ENCODE measurements around the gene SLC22A31.
"Not testable (repeated sequence)": the region's sequence is repeated elsewhere in the genome, so short reads cannot be mapped to it uniquely, and the experiment has no call there.

The SLC22A31 gene

DNA sequence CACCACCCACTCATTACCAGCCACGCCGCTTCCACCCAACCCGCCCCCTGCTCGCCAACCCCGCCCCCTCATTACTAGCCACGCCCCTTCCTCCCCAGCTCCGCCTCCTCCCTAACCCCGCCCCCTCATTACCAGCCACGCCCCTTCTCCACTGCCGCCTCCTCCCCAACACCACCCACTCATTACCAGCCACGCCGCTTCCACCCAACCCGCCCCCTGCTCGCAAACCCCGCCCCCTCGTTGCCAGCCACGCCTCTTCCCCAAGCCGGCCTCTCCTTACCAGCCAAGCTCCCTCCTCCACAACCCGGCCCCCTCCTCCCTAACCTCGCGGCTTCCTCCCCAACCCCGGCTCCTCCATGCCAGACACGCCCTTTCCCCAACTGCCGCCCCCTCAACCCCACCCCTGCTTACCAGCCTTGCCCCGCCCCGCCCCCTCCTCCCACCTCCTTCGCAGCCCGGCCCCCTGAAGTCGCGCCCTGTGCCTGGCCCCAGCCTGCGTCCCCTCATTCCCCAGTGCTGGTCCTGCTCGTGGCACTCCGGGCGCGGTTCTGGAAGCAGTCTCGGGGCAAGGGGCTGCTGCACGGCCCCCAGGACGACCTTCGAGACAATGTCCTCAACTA, 7.3 kb downstream of the SLC22A31 start:
- DNase-seq, result peak; percentile 87

DNA sequence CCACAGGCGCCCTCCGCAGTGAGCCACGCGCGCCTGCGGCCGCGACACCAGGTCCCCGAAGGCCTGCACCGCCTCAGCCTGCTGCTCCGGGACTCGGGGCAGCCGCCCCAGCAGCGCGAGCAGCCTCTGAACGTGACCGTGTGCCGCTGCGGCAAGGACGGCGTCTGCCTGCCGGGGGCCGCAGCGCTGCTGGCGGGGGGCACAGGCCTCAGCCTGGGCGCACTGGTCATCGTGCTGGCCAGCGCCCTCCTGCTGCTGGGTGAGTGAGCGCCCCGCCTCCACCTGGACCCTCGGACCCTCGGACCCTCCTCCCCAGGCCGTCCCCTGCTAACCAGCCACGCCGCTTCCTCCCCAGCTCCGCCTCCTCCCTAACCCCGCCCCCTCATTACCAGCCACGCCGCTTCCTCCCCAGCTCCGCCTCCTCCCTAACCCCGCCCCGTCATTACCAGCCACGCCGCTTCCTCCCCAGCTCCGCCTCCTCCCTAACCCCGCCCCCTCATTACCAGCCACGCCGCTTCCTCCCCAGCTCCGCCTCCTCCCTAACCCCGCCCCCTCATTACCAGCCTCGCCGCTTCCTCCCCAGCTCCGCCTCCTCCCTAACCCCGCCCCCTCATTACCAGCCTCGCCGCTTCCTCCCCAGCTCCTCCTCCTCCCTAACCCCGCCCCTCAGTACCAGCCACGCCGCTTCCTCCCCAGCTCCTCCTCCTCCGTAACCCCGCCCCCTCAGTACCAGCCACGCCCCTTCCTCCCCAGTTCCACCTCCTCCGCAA, 8.0 kb downstream of the SLC22A31 start:
- DNase-seq, result peak; percentile 90

DNA sequence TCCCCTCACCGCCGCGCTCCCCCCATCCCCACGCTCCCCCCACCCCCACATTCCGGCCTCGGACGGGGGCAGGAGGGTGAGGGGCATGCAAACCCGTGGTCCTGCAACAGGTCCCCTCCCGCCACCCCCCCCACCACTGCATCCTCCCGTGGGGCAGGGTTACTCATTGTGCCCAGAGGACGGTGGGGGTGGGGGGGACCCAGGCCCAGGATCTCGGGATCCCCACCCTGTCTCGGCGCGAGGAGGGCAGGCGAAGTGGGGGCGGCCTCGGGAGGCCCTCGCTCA, 8.5 kb downstream of the SLC22A31 start:
- no peak for DNase-seq

DNA sequence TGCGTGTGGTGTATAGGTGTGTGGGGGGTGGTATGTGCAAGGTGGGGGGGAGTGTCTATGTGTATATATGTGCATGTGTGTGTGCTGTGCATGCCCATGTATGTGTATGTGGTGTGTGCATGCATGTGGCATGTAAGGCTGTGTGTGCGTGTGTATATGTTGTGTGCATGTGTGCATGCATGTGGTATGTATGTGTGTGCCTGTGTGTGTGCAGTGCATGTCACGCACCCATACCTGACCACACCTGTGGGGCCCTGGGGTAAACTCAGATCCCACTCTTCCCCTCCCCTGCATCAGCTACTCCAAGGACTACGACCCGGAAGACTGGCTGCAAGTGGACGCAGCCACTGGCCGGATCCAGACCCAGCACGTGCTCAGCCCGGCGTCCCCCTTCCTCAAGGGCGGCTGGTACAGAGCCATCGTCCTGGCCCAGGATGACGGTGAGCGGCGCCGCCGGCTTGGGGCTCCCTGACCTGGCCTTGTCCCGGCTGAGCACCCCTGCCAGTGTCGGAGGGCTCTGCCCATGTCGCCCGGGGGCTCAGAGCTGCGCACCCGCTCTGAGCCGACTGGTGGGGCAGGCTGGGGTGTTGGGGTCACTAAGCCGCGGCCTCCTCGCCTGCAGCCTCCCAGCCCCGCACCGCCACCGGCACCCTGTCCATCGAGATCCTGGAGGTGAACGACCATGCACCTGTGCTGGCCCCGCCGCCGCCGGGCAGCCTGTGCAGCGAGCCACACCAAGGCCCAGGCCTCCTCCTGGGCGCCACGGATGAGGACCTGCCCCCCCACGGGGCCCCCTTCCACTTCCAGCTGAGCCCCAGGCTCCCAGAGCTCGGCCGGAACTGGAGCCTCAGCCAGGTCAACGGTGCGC, 9.1 kb downstream of the SLC22A31 start:
- no peak for DNase-seq

DNA sequence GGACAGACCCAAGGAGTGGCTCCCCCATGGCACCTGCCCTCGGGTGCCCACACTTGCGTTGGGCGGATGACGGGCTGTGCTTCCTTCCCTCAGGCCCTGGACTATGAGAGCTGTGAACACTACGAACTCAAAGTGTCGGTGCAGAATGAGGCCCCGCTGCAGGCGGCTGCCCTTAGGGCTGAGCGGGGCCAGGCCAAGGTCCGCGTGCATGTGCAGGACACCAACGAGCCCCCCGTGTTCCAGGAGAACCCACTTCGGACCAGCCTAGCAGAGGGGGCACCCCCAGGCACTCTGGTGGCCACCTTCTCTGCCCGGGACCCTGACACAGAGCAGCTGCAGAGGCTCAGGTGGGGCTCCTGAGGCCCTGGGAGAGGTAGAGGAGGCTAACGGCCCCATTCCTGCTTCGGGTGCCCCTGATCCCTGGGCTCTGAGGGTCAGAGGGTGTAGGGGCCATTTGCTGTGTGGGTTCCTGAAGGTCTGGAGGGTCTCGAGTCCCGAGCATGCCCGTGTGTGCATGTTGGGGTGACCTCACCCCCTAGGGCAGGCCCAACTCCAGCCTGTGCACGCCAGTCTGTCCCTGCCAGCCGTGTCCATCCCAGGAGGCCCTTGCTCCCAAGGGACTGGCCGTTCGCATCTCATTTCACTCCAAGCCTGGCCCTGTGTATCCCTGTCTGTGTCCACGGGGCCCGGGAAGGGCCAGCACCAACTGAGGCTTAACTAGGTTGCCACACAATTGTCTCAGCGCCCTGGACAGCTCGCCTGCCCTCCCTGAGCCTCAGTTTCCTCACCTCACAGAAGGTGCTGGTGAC, 10.0 kb downstream of the SLC22A31 start:
- no peak for DNase-seq

DNA sequence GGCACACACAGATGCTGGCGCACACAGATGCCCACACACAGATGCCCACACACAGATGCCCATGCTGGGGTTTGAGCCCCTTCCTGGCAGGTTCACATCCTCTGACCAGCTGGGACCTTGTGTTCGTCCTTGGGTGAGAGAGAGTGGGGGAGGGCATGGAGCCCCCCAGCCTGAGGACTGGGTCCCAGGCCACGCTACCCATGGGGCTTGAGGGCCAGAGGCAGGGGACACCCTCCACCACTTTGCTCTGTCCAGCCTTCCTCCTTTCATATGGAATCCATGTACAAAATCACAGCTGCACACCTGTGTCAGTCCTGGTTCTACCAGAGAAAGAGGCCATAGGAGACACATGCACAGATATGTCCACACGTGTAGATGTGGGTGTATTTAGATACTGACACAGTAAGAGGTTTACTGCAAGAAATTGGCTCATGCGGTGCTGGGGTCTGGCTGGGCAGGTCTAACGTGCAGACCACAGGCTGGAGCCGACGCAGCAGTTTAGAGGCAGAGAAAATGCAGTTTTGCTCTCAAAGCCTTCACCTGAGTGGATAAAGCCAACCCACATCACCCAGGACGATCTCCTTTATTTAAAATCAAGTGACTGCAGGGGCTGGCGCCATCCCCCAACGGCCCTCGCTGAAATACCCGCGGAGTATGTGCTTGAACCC, 10.8 kb downstream of the SLC22A31 start:
- no peak for DNase-seq

DNA sequence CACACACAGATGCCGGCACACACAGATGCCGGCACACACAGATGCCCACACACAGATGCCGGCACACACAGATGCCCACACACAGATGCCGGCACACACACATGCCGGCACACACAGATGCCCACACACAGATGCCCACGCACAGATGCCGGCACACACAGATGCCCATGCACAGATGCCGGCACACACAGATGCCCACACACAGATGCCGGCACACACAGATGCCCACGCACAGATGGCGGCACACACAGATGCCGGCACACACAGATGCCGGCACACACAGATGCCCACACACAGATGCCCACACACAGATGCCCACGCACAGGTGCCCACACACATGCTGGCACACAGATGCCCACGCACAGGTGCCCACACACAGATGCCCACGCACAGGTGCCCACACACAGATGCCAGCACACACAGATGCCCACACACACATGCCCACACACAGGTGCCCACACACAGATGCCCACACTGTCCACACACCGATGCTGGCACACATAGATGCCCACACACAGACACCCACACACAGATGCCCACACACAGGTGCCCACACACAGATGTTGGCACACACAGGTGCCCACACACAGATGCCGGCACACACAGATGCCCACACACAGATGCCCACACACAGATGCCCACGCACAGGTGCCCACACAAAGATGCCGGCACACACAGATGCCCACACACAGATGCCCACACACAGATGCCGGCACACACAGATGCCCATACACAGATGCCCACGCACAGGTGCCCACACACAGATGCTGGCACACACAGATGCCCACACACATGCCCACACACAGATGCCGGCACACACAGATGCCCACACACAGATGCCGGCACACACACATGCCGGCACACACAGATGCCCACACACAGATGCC, 11.6 kb downstream of the SLC22A31 start:
- DNase-seq, result not testable (repeated sequence)

DNA sequence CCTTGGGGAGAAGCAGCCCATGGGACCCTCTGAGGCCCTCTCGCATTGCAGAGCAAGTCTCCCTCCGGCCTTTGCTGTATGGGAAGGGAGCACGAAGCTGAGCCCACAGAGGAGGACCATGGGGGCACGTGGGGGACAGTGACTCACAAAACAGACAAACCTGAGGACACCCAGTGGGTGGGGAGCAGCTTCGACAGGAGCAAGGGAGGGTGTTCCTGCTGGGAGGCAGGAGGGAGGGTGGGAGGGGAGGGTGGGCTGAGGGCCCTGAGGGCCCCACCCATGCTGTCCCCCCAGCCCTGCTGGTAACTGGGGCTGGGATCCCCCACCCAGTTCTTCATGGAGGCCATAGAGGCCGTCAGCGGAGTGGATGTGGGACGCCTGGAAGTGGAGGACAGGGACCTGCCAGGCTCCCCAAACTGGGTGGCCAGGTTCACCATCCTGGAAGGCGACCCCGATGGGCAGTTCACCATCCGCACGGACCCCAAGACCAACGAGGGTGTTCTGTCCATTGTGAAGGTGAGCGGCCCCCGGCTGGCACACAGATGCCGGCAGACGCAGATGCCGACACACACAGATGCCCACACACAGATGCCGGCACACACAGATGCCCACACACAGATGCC, 12.5 kb downstream of the SLC22A31 start:
- DNase-seq, result peak; percentile 43

DNA sequence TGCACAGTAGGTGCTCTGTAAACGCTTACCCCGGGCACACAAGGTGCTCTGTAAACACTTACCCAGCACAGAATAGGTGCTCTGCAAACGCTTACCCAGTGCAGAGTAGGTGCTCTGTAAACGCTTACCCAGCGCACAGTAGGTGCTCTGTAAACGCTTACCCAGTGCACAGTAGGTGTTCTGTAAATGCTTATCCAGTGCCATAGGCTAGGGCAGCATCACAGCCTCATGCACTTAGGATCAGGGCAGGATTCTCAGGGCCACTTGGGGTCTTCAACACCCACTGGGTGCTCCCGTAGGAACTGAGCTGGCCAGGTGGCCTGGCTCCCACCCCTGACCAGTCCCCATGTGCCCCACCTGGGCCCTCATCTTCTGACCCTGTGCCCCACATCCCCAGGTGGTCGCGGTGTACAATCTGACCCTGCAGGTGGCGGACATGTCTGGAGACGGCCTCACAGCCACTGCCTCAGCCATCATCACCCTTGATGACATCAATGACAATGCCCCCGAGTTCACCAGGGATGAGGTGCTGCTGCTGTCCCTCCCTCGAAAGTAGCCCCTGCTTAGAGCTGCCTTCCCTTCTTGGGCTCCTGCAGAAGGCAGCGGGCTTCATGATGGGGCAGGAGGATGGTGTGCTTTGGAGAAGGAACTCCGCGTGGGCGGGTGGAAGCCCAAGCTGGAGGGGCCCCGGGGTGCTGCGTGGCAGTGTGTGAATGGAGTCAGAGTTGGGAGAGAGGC, 13.1 kb downstream of the SLC22A31 start:
- DNase-seq, result peak; percentile 36

DNA sequence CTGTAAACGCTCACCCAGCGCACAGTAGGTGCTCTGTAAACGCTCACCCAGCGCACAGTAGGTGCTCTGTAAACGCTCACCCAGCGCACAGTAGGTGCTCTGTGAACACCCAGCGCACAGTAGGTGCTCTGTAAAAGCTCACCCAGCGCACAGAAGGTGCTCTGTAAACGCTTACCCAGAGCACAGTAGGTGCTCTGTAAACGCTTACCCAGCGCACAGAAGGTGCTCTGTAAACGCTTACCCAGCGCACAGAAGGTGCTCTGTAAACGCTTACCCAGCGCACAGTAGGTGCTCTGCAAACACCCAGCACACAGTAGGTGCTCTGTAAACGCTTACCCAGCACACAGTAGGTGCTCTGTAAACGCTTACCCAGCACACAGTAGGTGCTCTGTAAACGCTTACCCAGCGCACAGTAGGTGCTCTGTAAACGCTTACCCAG, 13.7 kb downstream of the SLC22A31 start:
- peak; percentile 5 for DNase-seq

DNA sequence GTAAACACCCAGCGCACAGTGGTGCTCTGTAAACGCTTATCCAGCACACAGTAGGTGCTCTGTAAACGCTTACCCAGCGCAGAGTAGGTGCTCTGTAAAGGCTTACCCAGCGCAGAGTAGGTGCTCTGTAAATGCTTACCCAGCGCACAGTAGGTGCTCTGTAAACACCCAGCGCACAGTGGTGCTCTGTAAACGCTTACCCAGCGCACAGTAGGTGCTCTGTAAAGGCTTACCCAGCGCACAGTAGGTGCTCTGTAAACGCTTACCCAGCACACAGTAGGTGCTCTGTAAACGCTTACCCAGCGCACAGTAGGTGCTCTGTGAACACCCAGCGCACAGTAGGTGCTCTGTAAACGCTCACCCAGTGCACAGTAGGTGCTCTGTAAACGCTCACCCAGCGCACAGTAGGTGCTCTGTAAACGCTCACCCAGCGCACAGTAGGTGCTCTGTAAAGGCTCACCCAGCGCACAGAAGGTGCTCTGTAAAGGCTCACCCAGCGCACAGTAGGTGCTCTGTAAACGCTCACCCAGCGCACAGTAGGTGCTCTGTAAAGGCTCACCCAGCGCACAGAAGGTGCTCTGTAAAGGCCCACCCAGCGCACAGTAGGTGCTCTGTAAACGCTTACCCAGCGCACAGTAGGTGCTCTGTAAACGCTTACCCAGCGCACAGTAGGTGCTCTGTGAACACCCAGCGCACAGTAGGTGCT, 14.3 kb downstream of the SLC22A31 start:
- DNase-seq, result not testable (repeated sequence)

DNA sequence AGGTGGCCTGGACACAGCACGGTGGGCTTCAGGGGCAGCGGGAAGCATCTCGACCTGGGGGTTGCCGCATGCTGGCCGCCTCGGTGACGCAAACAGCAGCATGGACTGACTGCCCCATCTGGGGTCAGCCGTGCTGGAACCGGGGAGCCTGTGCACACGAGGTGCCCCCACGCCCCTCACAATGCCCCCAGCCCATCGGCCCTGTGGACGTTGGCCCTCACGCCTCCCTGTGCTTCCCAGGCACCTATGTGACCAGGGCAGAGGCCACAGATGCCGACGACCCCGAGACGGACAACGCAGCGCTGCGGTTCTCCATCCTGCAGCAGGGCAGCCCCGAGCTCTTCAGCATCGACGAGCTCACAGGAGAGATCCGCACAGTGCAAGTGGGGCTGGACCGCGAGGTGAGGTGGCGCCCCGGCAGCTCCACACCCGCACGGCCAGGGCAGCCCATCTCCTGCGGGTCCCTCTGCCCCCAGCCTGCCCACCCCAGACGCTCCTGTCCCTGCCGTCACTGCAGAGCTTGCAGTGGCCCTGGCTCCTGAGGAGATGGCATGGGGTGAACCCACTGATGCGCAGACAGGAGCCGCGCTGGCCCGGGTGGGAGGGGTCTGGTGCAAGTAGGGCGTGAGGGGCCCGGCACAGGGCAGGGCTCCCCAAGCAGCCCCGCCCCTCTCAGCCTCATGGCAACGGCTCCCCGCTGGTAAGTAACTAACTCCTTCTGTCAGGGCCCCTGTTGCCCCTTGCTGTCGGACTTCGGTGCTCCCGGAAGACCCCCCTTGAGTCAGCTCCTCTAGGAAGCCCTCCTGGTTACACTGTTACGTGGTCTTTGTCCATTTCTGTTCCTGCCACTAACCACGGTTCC, 15.2 kb downstream of the SLC22A31 start:
- no peak for DNase-seq

DNA sequence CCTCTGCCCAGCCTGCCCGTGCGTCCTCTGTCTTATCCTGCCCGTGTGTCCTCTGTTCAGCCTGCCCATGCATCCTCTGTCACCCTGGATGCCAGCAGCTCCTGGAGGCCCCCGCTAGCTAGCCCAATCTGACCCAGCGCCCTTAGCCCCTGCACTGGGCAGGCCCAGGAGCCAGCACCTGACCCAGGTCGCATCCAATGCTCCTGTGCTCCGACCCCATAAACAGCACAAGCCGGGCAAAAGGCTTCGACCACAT, 15.7 kb downstream of the SLC22A31 start:
- no peak for DNase-seq

DNA sequence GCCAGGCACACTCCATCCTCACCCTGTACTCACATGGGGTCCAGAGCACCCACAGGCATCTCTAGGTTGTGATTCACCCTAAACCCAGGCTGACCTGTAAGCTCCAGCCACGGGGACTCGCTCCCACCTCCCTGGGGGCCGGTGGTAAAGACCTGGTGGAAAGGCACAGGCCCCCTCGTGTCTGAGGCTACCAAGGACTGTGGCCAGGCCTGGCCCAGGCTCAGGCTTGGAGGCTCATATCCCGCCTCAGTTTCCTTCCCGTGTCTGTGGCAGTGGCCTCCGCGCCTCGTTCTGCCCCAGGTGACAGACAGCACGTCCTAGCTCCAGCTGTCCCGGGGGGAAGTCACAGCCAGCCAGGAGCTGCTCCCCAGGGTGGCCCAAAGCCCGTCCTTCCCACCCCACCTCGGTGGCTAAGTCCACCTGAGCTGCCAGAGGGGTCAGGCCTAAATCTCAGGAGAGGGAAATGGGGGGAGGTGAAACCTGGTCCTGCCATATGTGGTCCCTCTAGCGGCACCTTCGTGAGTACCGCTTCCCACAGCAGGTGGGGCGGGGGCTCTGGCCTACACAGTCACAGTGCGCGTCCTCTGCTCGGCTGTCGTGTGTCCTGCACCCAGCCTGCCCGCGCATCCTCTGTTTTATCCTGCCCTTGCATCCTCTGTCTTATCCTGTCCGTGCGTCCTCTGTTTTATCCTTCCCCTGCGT, 16.2 kb downstream of the SLC22A31 start:
- no peak for DNase-seq

DNA sequence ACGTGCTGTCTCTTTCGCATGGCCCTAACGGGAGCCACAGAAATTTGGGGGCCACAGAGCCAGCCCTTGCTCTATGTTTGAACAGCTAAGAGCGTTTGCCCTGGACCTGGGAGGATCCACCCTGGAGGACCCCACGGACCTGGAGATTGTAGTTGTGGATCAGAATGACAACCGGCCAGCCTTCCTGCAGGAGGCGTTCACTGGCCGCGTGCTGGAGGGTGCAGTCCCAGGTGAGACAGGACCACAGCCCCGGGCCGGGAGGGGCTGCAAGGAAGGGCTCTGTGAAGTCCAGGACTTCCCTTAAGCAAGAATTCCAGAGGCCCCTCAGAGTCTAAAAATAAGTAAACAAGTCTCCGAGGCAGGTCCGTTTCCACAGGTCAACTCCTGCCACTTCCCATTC, 16.9 kb downstream of the SLC22A31 start:
- no peak for DNase-seq

DNA sequence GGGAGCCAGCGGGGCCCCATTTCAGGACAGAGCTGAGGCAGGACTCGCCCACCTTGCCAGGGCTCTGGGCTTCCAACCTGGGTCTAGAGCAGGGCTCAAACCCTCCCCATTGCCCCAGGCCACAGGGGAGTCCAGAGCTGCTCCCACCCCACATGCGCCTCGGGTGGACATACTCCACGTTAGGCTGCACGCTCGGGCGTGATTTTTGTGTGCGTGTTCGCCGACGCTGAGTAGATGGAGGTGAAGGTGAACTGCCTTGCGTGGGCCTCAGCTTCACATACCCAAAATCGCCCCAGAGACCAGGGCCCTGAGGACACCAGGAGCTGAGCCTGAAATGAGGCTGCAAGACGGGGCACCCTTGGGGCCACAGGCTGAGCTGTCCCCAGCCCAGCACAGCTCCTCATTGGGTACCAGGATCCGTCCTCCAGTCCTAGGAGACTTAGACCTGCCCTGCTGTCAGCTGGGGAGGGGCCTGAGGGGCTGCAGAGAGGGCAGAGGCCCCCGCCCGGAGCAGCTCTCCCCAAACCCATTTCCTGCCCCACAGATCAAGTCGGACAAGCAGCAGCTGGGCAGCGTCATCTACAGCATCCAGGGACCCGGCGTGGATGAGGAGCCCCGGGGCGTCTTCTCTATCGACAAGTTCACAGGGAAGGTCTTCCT, 20.6 kb downstream of the SLC22A31 start:
- DNase-seq, result no peak

DNA sequence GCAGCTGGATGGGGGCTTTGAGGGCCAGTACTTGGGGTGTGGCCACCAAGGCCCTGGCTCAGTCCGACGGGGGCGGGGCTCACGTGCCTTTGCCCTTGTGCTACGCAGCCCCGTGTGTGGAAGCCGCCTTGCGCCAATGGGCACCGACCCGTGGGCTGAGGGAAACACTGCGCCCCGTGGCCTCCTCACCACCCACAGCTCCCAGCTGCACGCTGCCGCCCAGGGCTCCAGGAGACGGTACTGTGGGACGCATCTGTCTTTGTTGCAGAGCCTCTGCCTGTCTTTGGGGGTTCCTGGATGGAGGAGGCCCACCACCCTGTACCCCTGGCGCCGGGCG, 21.2 kb downstream of the SLC22A31 start:
- no peak for DNase-seq

Measured in fibroblast of skin of right biceps (primary cell).